K562 (cell line): ENCODE data around the gene ANKMY1. TPM values are rescaled to one million over a fixed set of nuclear protein-coding genes. Genes with fewer than 3 reads are reported as not detected.
A peak's percentile ranks its signal among the peaks of the same experiment; 100 is the strongest.

Experiments used
- ETS2 ChIP-seq: IDR thresholded peaks from 2 replicates; pipeline ENCODE4 v1.6.1; 2016; ENCODE audit warnings: borderline replicate concordance, missing genetic modification characterization, mild to moderate bottlenecking, moderate library complexity, missing compliant biosample characterization; ENCODE audit not compliant: poor library complexity, severe bottlenecking
- JUND ChIP-seq, 2 experiments: IDR thresholded peaks; 2 replicates in 1 of 2; 3 replicates in 1 of 2; pipeline ENCODE4 v1.6.1; 2011; ENCODE audit warnings: borderline replicate concordance in 2 of 2, low read depth in 2 of 2, low read length in 2 of 2, improper control_type of control experiment in 1 of 2, missing biosample characterization in 1 of 2, missing genetic modification characterization in 1 of 2, missing genetic modification reagents in 1 of 2
- MAZ ChIP-seq, 2 experiments: fragments of 450-650 bp in 1 of 2; sonication (generic) in 1 of 2; formaldehyde crosslinking; IDR thresholded peaks in 1 of 2; conservative IDR thresholded peaks in 1 of 2; 2 replicates each; pipeline versions ENCODE4 v1.4.0 to v1.5.0; 2020; ENCODE audit warnings: mild to moderate bottlenecking in 1 of 2, missing genetic modification reagents in 1 of 2
- NRF1 ChIP-seq, 2 experiments: fragments of 450-650 bp; IDR thresholded peaks in 1 of 2; conservative IDR thresholded peaks in 1 of 2; 2 replicates each; pipeline ENCODE4 v1.6.1; 2014; ENCODE audit warnings: mild to moderate bottlenecking in 2 of 2
- PATZ1 ChIP-seq: fragments of 250-450 bp; sonication (Bioruptor Pico); IDR thresholded peaks from 2 replicates; pipeline ENCODE4 v1.5.0; 2020; ENCODE audit warnings: mild to moderate bottlenecking, borderline replicate concordance
- RCOR1 ChIP-seq, 2 experiments: IDR thresholded peaks; 2 replicates each; pipeline ENCODE4 v1.6.1; 2012; ENCODE audit warnings: low read depth in 2 of 2, low read length in 2 of 2, borderline replicate concordance in 1 of 2, improper control_type of control experiment in 1 of 2
- RFX1 ChIP-seq: fragments of 450-650 bp; IDR thresholded peaks from 2 replicates; pipeline ENCODE4 v1.6.1; 2016; ENCODE audit warnings: mild to moderate bottlenecking, moderate library complexity
- RUNX1 ChIP-seq: sonication (generic); IDR thresholded peaks from 2 replicates; pipeline ENCODE4 v1.6.1; 2016; ENCODE audit warnings: antibody characterized with exemption, low read depth
- SAP30 ChIP-seq: fragments of 200-600 bp; sonication (generic); IDR thresholded peaks from 2 replicates; pipeline ENCODE4 v1.6.1; 2012; ENCODE audit warnings: borderline replicate concordance, low read depth, mild to moderate bottlenecking, moderate library complexity, low read length, control low read depth, inconsistent platforms; ENCODE audit not compliant: insufficient read depth, poor library complexity, severe bottlenecking
- STAT6 ChIP-seq: sonication (generic); formaldehyde crosslinking; IDR thresholded peaks from 2 replicates; pipeline ENCODE4 v1.8.1; 2023; ENCODE audit warnings: mild to moderate bottlenecking, missing genetic modification reagents
- ZBTB9 ChIP-seq: fragments of 450-650 bp; formaldehyde crosslinking; IDR thresholded peaks from 2 replicates; pipeline ENCODE4 v1.4.0; 2020; ENCODE audit warnings: mild to moderate bottlenecking, moderate library complexity
- ZNF165 ChIP-seq: fragments of 250-450 bp; sonication (Bioruptor Pico); IDR thresholded peaks from 2 replicates; pipeline ENCODE4 v1.4.0; 2020; ENCODE audit warnings: borderline replicate concordance
- ZNF592 ChIP-seq: fragments of 450-650 bp; IDR thresholded peaks from 2 replicates; pipeline ENCODE4 v1.6.1; 2017; ENCODE audit warnings: antibody characterized with exemption, mild to moderate bottlenecking
- ZNF644 ChIP-seq: fragments of 200-800 bp; sonication (Bioruptor generic); IDR thresholded peaks from 2 replicates; pipeline ENCODE4 v1.6.1; 2016; ENCODE audit warnings: low read depth, missing genetic modification characterization, missing compliant biosample characterization
- polyA plus RNA-seq, 8 experiments: library from polyadenylated mRNA; depleted of rRNA in 4 of 8; stranded (reverse) in 5 of 8; unstranded in 3 of 8; fragments of >200 nt; fragmentation: Nextera tagmentation in 2 of 8; fragmentation: Illumina TruSeq in 1 of 8; extraction: Ambion mirVana in 2 of 8; extraction: Trizol in 1 of 8; gene quantifications; 2 replicates each; pipeline versions ENCODE4 v1.2.1 to v1.2.3, GENCODE V29; 2011 to 2014; ENCODE audit warnings: inconsistent platforms in 1 of 8, missing spikeins in 1 of 8
- total RNA-seq, 7 experiments: library from RNA; depleted of rRNA in 6 of 7; stranded (reverse); fragments of >200 nt in 6 of 7; fragmentation: Illumina TruSeq in 2 of 7; extraction: Trizol in 2 of 7; gene quantifications; 2 replicates each; pipeline versions ENCODE4 v1.2.1 to v1.2.3, GENCODE V29; 2011 to 2021; ENCODE audit warnings: low replicate concordance in 1 of 7

The ANKMY1 gene
- total and polyA plus RNA-seq, 9 of the 15 experiments (the other 6 are each of a cell fraction or from before 2014, with no cell fraction given) = 0.75 to 15.1 (median 11.7) TPM

GRCh38 chr2:240586198-240586918, 28.6 kb upstream of the ANKMY1 start, which contains the start of gene CAPN10 (continued):
- peak; percentile 68 to 74 for TF ChIP-seq NRF1 (conservative IDR thresholded peaks at IDR 0.05 in 1 of 2, IDR thresholded peaks at IDR 0.05 in 1 of 2)
- peak in 1 of 2 experiments; percentile 68; a peak in 1 of 4 replicates for TF ChIP-seq MAZ (CRISPR knock-in tag; conservative IDR thresholded peaks at IDR 0.05 in 1 of 2, IDR thresholded peaks at IDR 0.05 in 1 of 2)
- no peak for TF ChIP-seq ZNF165 (CRISPR knock-in tag)
- TF ChIP-seq ETS2 (tag) = no peak
- no peak for TF ChIP-seq RUNX1
- peak; percentile 4; the same call in 1 of the 2 replicates for TF ChIP-seq JUND (IDR thresholded peaks at IDR 0.05; ENCODE audit: borderline replicate concordance, low read depth, low read length)
- TF ChIP-seq JUND (tag; IDR thresholded peaks at IDR 0.05; ENCODE audit: borderline replicate concordance, low read depth, low read length) = no peak
- peak; percentile 59; the same call in 1 of the 2 replicates for TF ChIP-seq ZNF592
- peak; percentile 80; the same call in 1 of the 2 replicates for TF ChIP-seq ZBTB9
- TF ChIP-seq PATZ1 = no peak
- TF ChIP-seq RCOR1 (IDR thresholded peaks at IDR 0.05; ENCODE audit: borderline replicate concordance in 1 of 2, low read depth in 2 of 2, low read length in 2 of 2) = peak in 1 of 2 experiments; percentile 64; a peak in 2 of 4 replicates
- peak; percentile 40 for TF ChIP-seq SAP30
- peak; percentile 63; the same call in 1 of the 2 replicates for TF ChIP-seq ZNF644 (tag)
- no peak for TF ChIP-seq STAT6 (CRISPR knock-in tag)
- peak; percentile 40; the same call in 1 of the 2 replicates for TF ChIP-seq RFX1
